H1 (cell line): ENCODE data around the gene SRGAP3. TPM values are rescaled to one million over a fixed set of nuclear protein-coding genes. Genes with fewer than 3 reads are reported as not detected.

ENCODE experiments used
- CTCF ChIA-PET: fragments of 300-600 bp; sonication (Branson Sonifier 250); formaldehyde crosslinking; loops from one replicate; lab custom pipeline; 2021; ENCODE audit not compliant: partially characterized antibody; lab: Charles Lee
- POLR2A ChIA-PET: fragments of 300-600 bp; sonication (Branson Sonifier 250); formaldehyde crosslinking; loops from one replicate; lab custom pipeline; 2021; ENCODE audit warnings: inconsistent platforms; ENCODE audit not compliant: partially characterized antibody; lab: Charles Lee
- DNase-seq, 2 experiments: peaks; one replicate each; pipeline versions ENCODE4 v3.0.0 to v3.0.0-alpha.2; 2010 to 2022; ENCODE audit warnings: low spot score in 2 of 2, low read depth in 1 of 2, mixed read lengths in 1 of 2
- FAIRE-seq: peaks from 2 replicates; lab custom pipeline; 2011; peaks lifted over from hg19 to GRCh38; lab: Jason Lieb, UNC
- H2AFZ ChIP-seq: 2 replicates; pipeline ENCODE4 v1.8.1; 2012; ENCODE audit warnings: low read length, inconsistent platforms
- H2AK5ac ChIP-seq: 2 replicates; pipeline ENCODE4 v1.6.1; 2013; ENCODE audit warnings: low read depth, low read length
- H2BK120ac ChIP-seq: replicated peaks from 2 replicates; pipeline ENCODE3; 2013; ENCODE audit warnings: low read depth, low read length, inconsistent platforms
- H2BK12ac ChIP-seq: 2 replicates; pipeline ENCODE4 v1.6.1; 2013; ENCODE audit warnings: low read depth, low read length
- H2BK15ac ChIP-seq: 2 replicates; pipeline ENCODE4 v1.6.1; 2013; ENCODE audit warnings: low read length
- H2BK20ac ChIP-seq: 2 replicates; pipeline ENCODE4 v1.6.1; 2013; ENCODE audit warnings: low read length
- H2BK5ac ChIP-seq: 2 replicates; pipeline ENCODE4 v1.6.1; 2013; ENCODE audit warnings: low read depth, low read length
- H3K14ac ChIP-seq: 2 replicates; pipeline ENCODE4 v1.6.1; 2013; ENCODE audit warnings: inconsistent platforms; ENCODE audit not compliant: insufficient read length
- H3K18ac ChIP-seq: 2 replicates; pipeline ENCODE4 v1.6.1; 2013; ENCODE audit warnings: low read length; ENCODE audit errors: extremely low read depth
- H3K23ac ChIP-seq: 2 replicates; pipeline ENCODE4 v1.6.1; 2013; ENCODE audit warnings: inconsistent platforms; ENCODE audit not compliant: insufficient read length
- H3K23me2 ChIP-seq: 2 replicates; pipeline ENCODE4 v1.6.1; 2013; ENCODE audit warnings: low read depth, low read length
- H3K27ac ChIP-seq: 2 replicates; pipeline ENCODE4 v1.6.1; 2011; ENCODE audit warnings: low read depth, low read length, inconsistent platforms
- H3K27me3 ChIP-seq, 4 experiments: replicated peaks in 1 of 4; 1 replicate in 1 of 4; 2 replicates in 3 of 4; pipeline versions ENCODE4 v1.6.1 to v1.8.1; 2011 to 2013; ENCODE audit warnings: low read length in 3 of 4, mild to moderate bottlenecking in 3 of 4, inconsistent platforms in 2 of 4, mixed read lengths in 2 of 4, moderate library complexity in 1 of 4; ENCODE audit not compliant: control insufficient read depth in 3 of 4, insufficient read depth in 3 of 4; ENCODE audit errors: extremely low read depth in 1 of 4
- H3K36me3 ChIP-seq, 4 experiments: 2 replicates each; pipeline versions ENCODE4 v1.6.1 to v1.8.1; 2011 to 2013; ENCODE audit warnings: mild to moderate bottlenecking in 4 of 4, low read length in 3 of 4, moderate library complexity in 2 of 4, control low read depth in 1 of 4, inconsistent platforms in 1 of 4; ENCODE audit not compliant: insufficient read depth in 4 of 4, control insufficient read depth in 2 of 4
- H3K4ac ChIP-seq: replicated peaks from 2 replicates; pipeline ENCODE3; 2013; ENCODE audit warnings: low read length, low read depth, mixed read lengths, inconsistent platforms; ENCODE audit not compliant: insufficient read length
- H3K4me1 ChIP-seq, 4 experiments: replicated peaks in 1 of 4; 1 replicate in 1 of 4; 2 replicates in 3 of 4; pipeline versions ENCODE4 v1.6.1 to v1.8.1; 2011 to 2013; ENCODE audit warnings: low read length in 3 of 4, inconsistent platforms in 2 of 4, mixed read lengths in 1 of 4; ENCODE audit not compliant: insufficient read depth in 4 of 4, control insufficient read depth in 3 of 4
- H3K4me2 ChIP-seq, 2 experiments: 2 replicates each; pipeline versions ENCODE4 v1.6.1 to v1.8.1; 2011 to 2013; ENCODE audit warnings: low read depth in 2 of 2, low read length in 2 of 2, control low read depth in 1 of 2, inconsistent platforms in 1 of 2, mild to moderate bottlenecking in 1 of 2; ENCODE audit not compliant: insufficient read depth in 1 of 2
- H3K4me3 ChIP-seq, 4 experiments: fragments of 200-600, 300-600 bp in 1 of 4; sonication (generic), shearing (Covaris generic), sonication (Bioruptor Twin) in 1 of 4; 2 replicates each; pipeline versions ENCODE4 v1.5.1 to v1.8.1; 2011 to 2016; ENCODE audit warnings: low read length in 4 of 4, low read depth in 3 of 4, control low read depth in 2 of 4, inconsistent platforms in 2 of 4, mild to moderate bottlenecking in 2 of 4, mixed read lengths in 1 of 4, moderate library complexity in 1 of 4; ENCODE audit not compliant: insufficient read depth in 2 of 4; ENCODE audit errors: extremely low read depth in 1 of 4
- H3K56ac ChIP-seq: replicated peaks from 2 replicates; pipeline ENCODE3; 2013; ENCODE audit warnings: low read depth, mild to moderate bottlenecking, mixed read lengths, low read length, inconsistent platforms; ENCODE audit not compliant: insufficient read length
- H3K79me1 ChIP-seq: 2 replicates; pipeline ENCODE4 v1.6.1; 2013; ENCODE audit warnings: low read depth, low read length, control low read depth
- H3K79me2 ChIP-seq, 2 experiments: 2 replicates each; pipeline versions ENCODE4 v1.6.1 to v1.8.1; 2012 to 2013; ENCODE audit warnings: low read length in 2 of 2, mild to moderate bottlenecking in 2 of 2, inconsistent platforms in 1 of 2; ENCODE audit not compliant: insufficient read depth in 2 of 2, control insufficient read depth in 1 of 2
- H3K9ac ChIP-seq, 4 experiments: replicated peaks in 1 of 4; 1 replicate in 1 of 4; 2 replicates in 3 of 4; pipeline versions ENCODE4 v1.6.1 to v1.8.1; 2011 to 2013; ENCODE audit warnings: low read depth in 3 of 4, low read length in 3 of 4, control low read depth in 2 of 4, mild to moderate bottlenecking in 2 of 4, moderate library complexity in 2 of 4, inconsistent platforms in 1 of 4; ENCODE audit errors: extremely low read depth in 1 of 4
- H3K9me3 ChIP-seq, 2 experiments: 2 replicates each; pipeline versions ENCODE4 v1.6.1 to v1.8.1; 2012 to 2013; ENCODE audit warnings: mild to moderate bottlenecking in 2 of 2, moderate library complexity in 2 of 2, control low read depth in 1 of 2, inconsistent platforms in 1 of 2, low read depth in 1 of 2, low read length in 1 of 2, mixed read lengths in 1 of 2; ENCODE audit not compliant: insufficient read depth in 2 of 2
- H4K20me1 ChIP-seq, 2 experiments: replicated peaks in 1 of 2; 2 replicates each; pipeline versions ENCODE3 to v1.8.1; 2011 to 2013; ENCODE audit warnings: inconsistent platforms in 2 of 2, low read length in 2 of 2, mild to moderate bottlenecking in 1 of 2; ENCODE audit not compliant: insufficient read depth in 2 of 2, control insufficient read depth in 1 of 2
- H4K5ac ChIP-seq: 2 replicates; pipeline ENCODE4 v1.6.1; 2013; ENCODE audit warnings: low read length, low read depth, mixed read lengths, inconsistent platforms; ENCODE audit not compliant: insufficient read length
- H4K8ac ChIP-seq: 2 replicates; pipeline ENCODE4 v1.8.0; 2013; ENCODE audit warnings: mild to moderate bottlenecking, moderate library complexity, low read length, inconsistent platforms; ENCODE audit not compliant: insufficient read depth; ENCODE audit errors: extremely low read depth
- H4K91ac ChIP-seq: replicated peaks from 2 replicates; pipeline ENCODE3; 2013; ENCODE audit warnings: low read length, mixed read lengths, inconsistent platforms; ENCODE audit not compliant: insufficient read length
- BCL11A ChIP-seq, 2 experiments: IDR thresholded peaks; one replicate each; pipeline ENCODE4 v1.6.1; 2011; ENCODE audit warnings: low read depth in 2 of 2, low read length in 2 of 2, mild to moderate bottlenecking in 2 of 2
- CEBPB ChIP-seq: IDR thresholded peaks from 2 replicates; pipeline ENCODE4 v1.6.1; 2012; ENCODE audit warnings: low read depth, low read length
- EGR1 ChIP-seq: IDR thresholded peaks from 2 replicates; pipeline ENCODE4 v1.6.1; 2011; ENCODE audit warnings: low read depth, low read length, borderline replicate concordance
- HDAC2 ChIP-seq, 2 experiments: fragments of 300-600 bp in 1 of 2; sonication (generic) in 1 of 2; IDR thresholded peaks; 2 replicates each; pipeline ENCODE4 v1.6.1; 2011 to 2012; ENCODE audit warnings: low read depth in 2 of 2, low read length in 2 of 2, mild to moderate bottlenecking in 2 of 2, moderate library complexity in 2 of 2, borderline replicate concordance in 1 of 2, inconsistent platforms in 1 of 2
- KDM1A ChIP-seq: fragments of 200-600, 300-600 bp; sonication (generic); IDR thresholded peaks from 2 replicates; pipeline ENCODE4 v1.7.1; 2016; ENCODE audit warnings: mild to moderate bottlenecking, low read length, borderline replicate concordance
- KDM5A ChIP-seq: fragments of 200-600 bp; IDR thresholded peaks from 2 replicates; pipeline ENCODE4 v1.7.1; 2012; ENCODE audit warnings: mild to moderate bottlenecking, low read length, inconsistent platforms, mixed read lengths
- POLR2AphosphoS5 ChIP-seq: IDR thresholded peaks from 2 replicates; pipeline ENCODE4 v1.6.1; 2011; ENCODE audit warnings: low read depth, low read length
- SIN3A ChIP-seq, 2 experiments: IDR thresholded peaks in 1 of 2; conservative IDR thresholded peaks in 1 of 2; 2 replicates each; pipeline ENCODE4 v1.6.1; 2011 to 2012; ENCODE audit warnings: low read length in 2 of 2, improper control_type of control experiment in 1 of 2, low read depth in 1 of 2, mild to moderate bottlenecking in 1 of 2
- TAF7 ChIP-seq: optimal IDR thresholded peaks from 2 replicates; pipeline ENCODE3; 2011; ENCODE audit warnings: low read depth, mild to moderate bottlenecking, inconsistent platforms, low read length, moderate library complexity, borderline replicate concordance
- ZNF274 ChIP-seq: IDR thresholded peaks from 2 replicates; pipeline ENCODE4 v1.7.0; 2012; ENCODE audit warnings: low read length, borderline replicate concordance; ENCODE audit errors: extremely low read depth
- WGBS, 2 experiments: shearing (Covaris generic) in 1 of 2; methylation state at CpG; one replicate each; pipeline versions ENCODE4 v1.1.6 to v1.1.7; 2013 to 2015; ENCODE audit warnings: low lambda C conversion rate in 2 of 2, mixed read lengths in 2 of 2, inconsistent platforms in 1 of 2, low coverage in 1 of 2, missing lambda C conversion rate in 1 of 2; ENCODE audit not compliant: insufficient replicate concordance in 2 of 2, insufficient coverage in 1 of 2, insufficient read length in 1 of 2; ENCODE audit errors: extremely low coverage in 1 of 2, missing lambda C conversion rate in 1 of 2; 5-methylcytosine and 5-hydroxymethylcytosine counted together
- polyA plus RNA-seq, 7 experiments: library from polyadenylated mRNA; depleted of rRNA in 3 of 7; stranded (reverse) in 5 of 7; unstranded in 2 of 7; fragments of >200 nt in 5 of 7; fragments of 200-250 nt in 2 of 7; gene quantifications; 1 replicate in 5 of 7; 2 replicates in 1 of 7; 4 replicates in 1 of 7; pipeline versions ENCODE4 v1.2.1 to v1.2.3, GENCODE V29; 2011 to 2013; ENCODE audit warnings: missing spikeins in 2 of 7, mixed read lengths in 2 of 7
- total RNA-seq: library from RNA; stranded (reverse); fragmentation: NEBNext Ultra II Directional; extraction: Animal tissue kit (Norgen Biotek cat#: 25700); gene quantifications from 2 replicates; pipeline ENCODE4 v1.2.1, GENCODE V29; 2021
- TF ChIP-seq, protein P1 (sequence below): IDR thresholded peaks from 2 replicates; pipeline ENCODE4 v1.6.1; 2012; ENCODE audit warnings: low read length, inconsistent platforms

The SRGAP3 gene
- total and polyA plus RNA-seq, 2 of the 8 experiments (the other 6 are each of a cell fraction or from before 2014, with no cell fraction given): 5.8 to 11.4 TPM

DNA sequence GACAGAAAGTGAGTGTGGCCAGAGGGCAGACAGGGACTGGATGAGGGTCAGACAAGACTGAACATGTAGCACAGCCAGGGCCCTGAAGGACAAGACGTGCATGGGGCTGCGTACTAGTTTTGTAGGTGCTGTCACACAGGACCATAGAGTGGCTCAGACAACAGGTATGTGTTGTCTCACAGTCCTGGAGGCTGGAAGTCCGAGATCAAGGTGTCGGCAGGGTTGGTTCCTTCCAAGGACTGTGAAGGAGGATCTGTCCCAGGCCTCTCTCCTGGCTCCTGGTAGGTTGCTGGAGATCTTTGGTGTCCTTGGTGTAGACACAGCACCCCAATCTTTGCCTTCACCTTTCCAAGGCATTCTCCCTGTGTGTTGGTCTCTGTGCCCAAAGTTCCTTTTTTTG lies 136.4 kb downstream of the SRGAP3 start:
- H4K20me1 ChIP-seq: no peaks in the 10 kb centered on the region
- H3K9me3 ChIP-seq: no peaks in the 10 kb centered on the region
- H3K4me1 ChIP-seq: peaks cover 0 to 2% (median 0%) of the 10 kb centered on the region in 4 experiments; a peak in 3 of 7 replicates
- FAIRE-seq (no peak), DNase-seq (no peak)
- H3K36me3 ChIP-seq: no peaks in the 10 kb centered on the region
- H3K4me2 ChIP-seq: no peak overlapping the region
- H4K91ac ChIP-seq: no peak overlapping the region
- ChIA-PET POLR2A (interaction anchor here (2.6 kb wide), 1 partner anchor 10 kb away, joined by 10 read pairs; no protein-coding TSS in a partner anchor), CTCF (interaction anchor here (1.4 to 6.3 kb wide), 13 partner anchors 8 to 202 kb away, joined by 3 to 79 read pairs (median 13); partner anchors contain the start of gene SRGAP3)
- H3K79me1 ChIP-seq: no peaks in the 10 kb centered on the region
- H3K27me3 ChIP-seq: no peaks in the 10 kb centered on the region; a peak in 1 of 7 replicates
- no peak overlapping the region for H3K14ac ChIP-seq
- H3K79me2 ChIP-seq: no peaks in the 10 kb centered on the region
- H3K27ac ChIP-seq: no peak overlapping the region
- H3K4me3 ChIP-seq: no peak overlapping the region
- H3K23ac ChIP-seq: no peak overlapping the region
- no peak overlapping the region for H2AFZ ChIP-seq
- no peak overlapping the region; the same call in 1 of the 2 replicates for H2BK5ac ChIP-seq
- 87% methylated on average over 4 of the region's 4 CpGs; no CpG with 5 or more reads in 1 of the 2 experiments for WGBS, 2 experiments
- H3K4ac ChIP-seq: no peak overlapping the region
- no peak overlapping the region for H2BK120ac ChIP-seq
- H3K9ac ChIP-seq: no peak overlapping the region
- no peak overlapping the region for H4K5ac ChIP-seq
- no peaks in the 10 kb centered on the region; the same call in 1 of the 2 replicates for H3K23me2 ChIP-seq
- H4K8ac ChIP-seq: no peak overlapping the region
- peak overlapping the region; percentile 68; the same call in 1 of the 2 replicates for H3K18ac ChIP-seq
- peak overlapping the region; percentile 93; the same call in 1 of the 2 replicates for H2AK5ac ChIP-seq
- H3K56ac ChIP-seq: no peak overlapping the region
- H2BK15ac ChIP-seq: 0 out of 2 replicates have a peak overlapping the region, but pooled peaks have one; percentile 31
- H2BK20ac ChIP-seq: 0 out of 2 replicates have a peak overlapping the region, but pooled peaks have one; percentile 68
- H2BK12ac ChIP-seq: peak overlapping the region; percentile 65; the same call in 1 of the 2 replicates
- TF ChIP-seq BCL11A (IDR thresholded peaks at IDR 0.05; ENCODE audit: low read depth in 2 of 2, low read length in 2 of 2) (no peak), POLR2AphosphoS5 (no peak), CEBPB (no peak), SIN3A (conservative IDR thresholded peaks at IDR 0.05 in 1 of 2, IDR thresholded peaks at IDR 0.05 in 1 of 2; ENCODE audit: low read depth in 1 of 2, low read length in 2 of 2) (no peak), KDM5A (no peak), KDM1A (no peak), ZNF274 (no peak), HDAC2 (IDR thresholded peaks at IDR 0.05; ENCODE audit: borderline replicate concordance in 1 of 2, low read depth in 2 of 2, low read length in 2 of 2) (no peak), EGR1 (no peak), TAF7 (no peak)
- TF ChIP-seq, protein P1, sequence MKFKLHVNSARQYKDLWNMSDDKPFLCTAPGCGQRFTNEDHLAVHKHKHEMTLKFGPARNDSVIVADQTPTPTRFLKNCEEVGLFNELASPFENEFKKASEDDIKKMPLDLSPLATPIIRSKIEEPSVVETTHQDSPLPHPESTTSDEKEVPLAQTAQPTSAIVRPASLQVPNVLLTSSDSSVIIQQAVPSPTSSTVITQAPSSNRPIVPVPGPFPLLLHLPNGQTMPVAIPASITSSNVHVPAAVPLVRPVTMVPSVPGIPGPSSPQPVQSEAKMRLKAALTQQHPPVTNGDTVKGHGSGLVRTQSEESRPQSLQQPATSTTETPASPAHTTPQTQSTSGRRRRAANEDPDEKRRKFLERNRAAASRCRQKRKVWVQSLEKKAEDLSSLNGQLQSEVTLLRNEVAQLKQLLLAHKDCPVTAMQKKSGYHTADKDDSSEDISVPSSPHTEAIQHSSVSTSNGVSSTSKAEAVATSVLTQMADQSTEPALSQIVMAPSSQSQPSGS: no peak
